ENCODE results near the gene RAB3A. TPM values are rescaled to one million over a fixed set of nuclear protein-coding genes. Genes with fewer than 3 reads are reported as not detected.

The RAB3A gene
- total and polyA plus RNA-seq, 9 of the 15 experiments (the other 6 are each of a cell fraction or from before 2014, with no cell fraction given) = 0.17 to 5.1 (median 0.90) TPM; not detected in 1

DNA sequence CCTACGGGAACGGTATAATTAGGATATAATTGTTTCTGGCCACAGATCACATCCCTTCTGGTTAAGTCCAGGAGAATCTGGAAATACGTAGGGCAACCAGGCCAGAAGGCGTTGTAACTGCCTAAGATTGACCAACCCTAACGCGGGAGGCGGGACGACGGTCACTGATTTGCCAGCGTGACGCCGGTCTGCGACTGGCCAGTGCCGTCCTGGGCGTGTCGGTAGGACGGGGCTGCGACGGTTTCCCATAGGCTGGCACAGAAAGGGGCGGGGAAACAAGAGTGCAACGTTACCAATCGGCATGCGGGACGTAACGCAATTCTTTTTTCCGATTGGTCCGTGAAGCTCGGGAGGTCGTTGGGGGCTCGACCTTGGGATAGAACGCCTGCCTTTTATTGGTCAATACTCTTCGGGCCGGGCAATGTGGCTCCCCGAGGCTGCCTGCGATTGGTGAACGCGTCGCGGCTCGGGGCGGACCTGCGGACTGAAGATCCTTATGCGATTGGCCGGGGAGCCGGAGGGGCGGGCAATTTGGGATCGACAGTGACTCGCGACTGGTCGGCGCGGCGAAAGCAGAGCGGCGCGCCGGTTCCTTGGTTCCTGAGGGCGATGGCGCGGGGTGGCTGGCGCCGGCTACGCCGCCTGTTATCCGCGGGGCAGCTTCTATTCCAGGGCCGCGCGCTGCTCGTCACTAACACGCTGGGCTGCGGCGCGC is 11.0 kb downstream of the RAB3A start, which contains the start of gene MPV17L2 (continued):
- TF ChIP-seq ZNF696 (CRISPR knock-in tag; conservative IDR thresholded peaks at IDR 0.05) (no peak), FOXJ3 (CRISPR knock-in tag; IDR thresholded peaks at IDR 0.05) (no peak), ZNF274 (IDR thresholded peaks at IDR 0.05; ENCODE audit: borderline replicate concordance, low read depth, low read length) (no peak), FOXJ2 (tag; IDR thresholded peaks at IDR 0.05) (peak; percentile 90), SIRT6 (IDR thresholded peaks at IDR 0.05; ENCODE audit: low read depth, low read length) (no peak), ARID4B (CRISPR knock-in tag; IDR thresholded peaks at IDR 0.05) (0 out of 2 replicates have a peak, but pooled peaks have one; percentile 12), MBD2 (IDR thresholded peaks at IDR 0.05; ENCODE audit: borderline replicate concordance, low read depth) (peak; percentile 100), PHF20 (IDR thresholded peaks at IDR 0.05; ENCODE audit: partially characterized antibody) (no peak), NFE2L1 (tag; IDR thresholded peaks at IDR 0.05; ENCODE audit: borderline replicate concordance, low read depth) (no peak), E2F5 (CRISPR knock-in tag; IDR thresholded peaks at IDR 0.05) (no peak), CCAR2 (IDR thresholded peaks at IDR 0.05; ENCODE audit: low read depth, low read length) (no peak), STAT5A (IDR thresholded peaks at IDR 0.05; ENCODE audit: borderline replicate concordance, low read length) (no peak)
- TF ChIP-seq, protein P1, sequence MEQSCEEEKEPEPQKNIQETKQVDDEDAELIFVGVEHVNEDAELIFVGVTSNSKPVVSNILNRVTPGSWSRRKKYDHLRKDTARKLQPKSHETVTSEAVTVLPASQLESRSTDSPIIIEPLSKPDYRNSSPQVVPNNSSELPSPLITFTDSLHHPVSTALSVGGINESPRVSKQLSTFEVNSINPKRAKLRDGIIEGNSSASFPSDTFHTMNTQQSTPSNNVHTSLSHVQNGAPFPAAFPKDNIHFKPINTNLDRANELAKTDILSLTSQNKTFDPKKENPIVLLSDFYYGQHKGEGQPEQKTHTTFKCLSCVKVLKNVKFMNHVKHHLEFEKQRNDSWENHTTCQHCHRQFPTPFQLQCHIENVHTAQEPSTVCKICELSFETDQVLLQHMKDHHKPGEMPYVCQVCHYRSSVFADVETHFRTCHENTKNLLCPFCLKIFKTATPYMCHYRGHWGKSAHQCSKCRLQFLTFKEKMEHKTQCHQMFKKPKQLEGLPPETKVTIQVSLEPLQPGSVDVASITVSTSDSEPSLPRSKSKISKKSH (CRISPR knock-in tag; IDR thresholded peaks at IDR 0.05) = no peak
- TF ChIP-seq, protein P2, sequence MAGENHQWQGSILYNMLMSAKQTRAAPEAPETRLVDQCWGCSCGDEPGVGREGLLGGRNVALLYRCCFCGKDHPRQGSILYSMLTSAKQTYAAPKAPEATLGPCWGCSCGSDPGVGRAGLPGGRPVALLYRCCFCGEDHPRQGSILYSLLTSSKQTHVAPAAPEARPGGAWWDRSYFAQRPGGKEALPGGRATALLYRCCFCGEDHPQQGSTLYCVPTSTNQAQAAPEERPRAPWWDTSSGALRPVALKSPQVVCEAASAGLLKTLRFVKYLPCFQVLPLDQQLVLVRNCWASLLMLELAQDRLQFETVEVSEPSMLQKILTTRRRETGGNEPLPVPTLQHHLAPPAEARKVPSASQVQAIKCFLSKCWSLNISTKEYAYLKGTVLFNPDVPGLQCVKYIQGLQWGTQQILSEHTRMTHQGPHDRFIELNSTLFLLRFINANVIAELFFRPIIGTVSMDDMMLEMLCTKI (IDR thresholded peaks at IDR 0.05; ENCODE audit: partially characterized antibody) = no peak
- TF ChIP-seq, protein P3, sequence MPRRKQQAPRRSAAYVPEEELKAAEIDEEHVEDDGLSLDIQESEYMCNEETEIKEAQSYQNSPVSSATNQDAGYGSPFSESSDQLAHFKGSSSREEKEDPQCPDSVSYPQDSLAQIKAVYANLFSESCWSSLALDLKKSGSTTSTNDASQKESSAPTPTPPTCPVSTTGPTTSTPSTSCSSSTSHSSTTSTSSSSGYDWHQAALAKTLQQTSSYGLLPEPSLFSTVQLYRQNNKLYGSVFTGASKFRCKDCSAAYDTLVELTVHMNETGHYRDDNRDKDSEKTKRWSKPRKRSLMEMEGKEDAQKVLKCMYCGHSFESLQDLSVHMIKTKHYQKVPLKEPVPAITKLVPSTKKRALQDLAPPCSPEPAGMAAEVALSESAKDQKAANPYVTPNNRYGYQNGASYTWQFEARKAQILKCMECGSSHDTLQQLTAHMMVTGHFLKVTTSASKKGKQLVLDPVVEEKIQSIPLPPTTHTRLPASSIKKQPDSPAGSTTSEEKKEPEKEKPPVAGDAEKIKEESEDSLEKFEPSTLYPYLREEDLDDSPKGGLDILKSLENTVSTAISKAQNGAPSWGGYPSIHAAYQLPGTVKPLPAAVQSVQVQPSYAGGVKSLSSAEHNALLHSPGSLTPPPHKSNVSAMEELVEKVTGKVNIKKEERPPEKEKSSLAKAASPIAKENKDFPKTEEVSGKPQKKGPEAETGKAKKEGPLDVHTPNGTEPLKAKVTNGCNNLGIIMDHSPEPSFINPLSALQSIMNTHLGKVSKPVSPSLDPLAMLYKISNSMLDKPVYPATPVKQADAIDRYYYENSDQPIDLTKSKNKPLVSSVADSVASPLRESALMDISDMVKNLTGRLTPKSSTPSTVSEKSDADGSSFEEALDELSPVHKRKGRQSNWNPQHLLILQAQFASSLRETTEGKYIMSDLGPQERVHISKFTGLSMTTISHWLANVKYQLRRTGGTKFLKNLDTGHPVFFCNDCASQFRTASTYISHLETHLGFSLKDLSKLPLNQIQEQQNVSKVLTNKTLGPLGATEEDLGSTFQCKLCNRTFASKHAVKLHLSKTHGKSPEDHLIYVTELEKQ (CRISPR knock-in tag; IDR thresholded peaks at IDR 0.05) = no peak
